Measurements from ENCODE around the gene FCRL4.
"Not testable (repeated sequence)": the region's sequence is repeated elsewhere in the genome, so short reads cannot be mapped to it uniquely, and the experiment has no call there.

FCRL4 gene

DNA sequence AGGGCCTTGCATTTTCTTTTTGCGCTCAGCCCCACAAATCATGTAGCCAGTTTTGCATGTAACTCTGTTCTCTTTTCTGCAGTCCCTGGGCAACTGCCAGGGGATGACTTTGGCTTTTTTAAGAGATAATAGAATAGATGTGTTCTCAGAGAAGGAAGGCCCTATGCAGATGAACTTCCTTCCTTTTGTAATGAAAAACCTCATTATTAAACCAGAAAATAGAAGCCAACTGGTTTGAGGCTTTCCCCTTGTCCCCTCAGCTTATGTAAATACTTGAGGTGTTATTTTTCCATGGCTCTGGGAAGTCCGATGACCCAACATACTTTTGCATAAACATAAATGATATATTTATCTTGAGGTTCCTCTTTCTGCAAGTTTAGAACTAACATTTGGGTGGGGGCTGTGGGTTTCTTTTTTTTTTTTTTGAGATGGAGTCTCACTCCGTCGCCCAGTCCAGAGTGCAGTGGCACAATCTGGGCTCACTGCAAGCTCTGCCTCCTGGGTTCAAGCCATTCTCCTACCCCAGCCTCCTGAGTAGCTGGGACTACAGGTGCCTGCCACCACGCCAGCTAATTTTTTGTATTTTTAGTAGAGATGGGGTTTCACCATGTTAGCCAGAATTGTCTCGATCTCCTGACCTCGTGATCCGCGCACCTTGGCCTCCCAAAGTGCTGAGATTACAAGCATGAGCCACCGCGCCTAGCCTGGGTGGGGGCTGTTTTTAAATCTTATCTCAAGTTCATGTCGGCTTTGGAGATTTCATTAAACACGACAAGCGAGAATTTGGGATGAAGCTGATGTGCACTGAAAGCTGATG, 31.2 kb downstream of the FCRL4 start:
- in situ Hi-C loops (cut with MboI; ENCODE audit: low pct_unique_long_range_greater_than_20kb, low sequenced_read_pairs, unreplicated experiment) = loop anchor here (10.0 kb wide), 1 partner anchor 52 kb away; no protein-coding TSS in a partner anchor
- TF ChIP-seq, protein P1, sequence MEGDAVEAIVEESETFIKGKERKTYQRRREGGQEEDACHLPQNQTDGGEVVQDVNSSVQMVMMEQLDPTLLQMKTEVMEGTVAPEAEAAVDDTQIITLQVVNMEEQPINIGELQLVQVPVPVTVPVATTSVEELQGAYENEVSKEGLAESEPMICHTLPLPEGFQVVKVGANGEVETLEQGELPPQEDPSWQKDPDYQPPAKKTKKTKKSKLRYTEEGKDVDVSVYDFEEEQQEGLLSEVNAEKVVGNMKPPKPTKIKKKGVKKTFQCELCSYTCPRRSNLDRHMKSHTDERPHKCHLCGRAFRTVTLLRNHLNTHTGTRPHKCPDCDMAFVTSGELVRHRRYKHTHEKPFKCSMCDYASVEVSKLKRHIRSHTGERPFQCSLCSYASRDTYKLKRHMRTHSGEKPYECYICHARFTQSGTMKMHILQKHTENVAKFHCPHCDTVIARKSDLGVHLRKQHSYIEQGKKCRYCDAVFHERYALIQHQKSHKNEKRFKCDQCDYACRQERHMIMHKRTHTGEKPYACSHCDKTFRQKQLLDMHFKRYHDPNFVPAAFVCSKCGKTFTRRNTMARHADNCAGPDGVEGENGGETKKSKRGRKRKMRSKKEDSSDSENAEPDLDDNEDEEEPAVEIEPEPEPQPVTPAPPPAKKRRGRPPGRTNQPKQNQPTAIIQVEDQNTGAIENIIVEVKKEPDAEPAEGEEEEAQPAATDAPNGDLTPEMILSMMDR (IDR thresholded peaks at IDR 0.05; ENCODE audit: extremely low read depth, insufficient read depth, missing control alignments) = no peak
- no peak for DNase-seq (ENCODE audit: low spot score)

DNA sequence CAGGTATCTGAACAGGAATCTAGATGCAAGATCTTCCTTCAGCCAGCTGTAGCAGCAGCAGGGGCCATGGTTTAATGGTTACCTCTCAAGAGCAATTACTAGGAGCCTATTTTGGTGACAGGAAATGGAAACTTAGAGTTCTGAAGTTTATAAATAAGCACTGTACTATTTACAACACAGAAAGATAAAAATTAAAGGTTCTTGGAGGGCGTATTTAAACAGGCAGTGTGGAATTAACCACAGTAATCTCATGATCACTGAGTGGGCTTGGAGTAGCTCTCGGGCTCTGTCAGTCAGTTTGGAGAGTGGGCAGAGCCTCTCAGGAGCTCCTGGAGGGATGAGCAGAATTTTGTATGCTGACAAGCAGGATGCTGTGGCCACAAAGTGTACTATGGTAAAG, 35.4 kb downstream of the FCRL4 start:
- TF ChIP-seq, protein P1 (IDR thresholded peaks at IDR 0.05; ENCODE audit: extremely low read depth, insufficient read depth, missing control alignments) = no peak

DNA sequence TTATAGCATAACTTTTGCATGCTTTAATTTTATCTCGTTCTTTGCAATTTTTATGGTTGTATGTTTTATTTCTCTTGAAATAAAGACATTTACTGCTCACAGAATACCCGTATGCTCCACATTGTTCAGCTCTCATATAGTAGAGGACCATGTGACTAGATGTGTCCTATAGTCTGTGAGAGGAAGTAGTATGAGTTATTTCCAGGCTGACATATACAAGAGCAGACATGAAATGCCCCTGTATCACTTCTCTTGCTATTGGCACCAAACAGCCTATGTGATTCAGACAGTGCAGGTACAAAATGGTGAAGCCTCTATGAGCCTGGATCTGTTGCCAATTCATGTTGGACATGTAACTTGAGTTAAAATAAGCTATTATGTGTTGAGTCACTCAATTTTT, 39.8 kb downstream of the FCRL4 start:
- in situ Hi-C loops (cut with MboI; ENCODE audit: low pct_unique_long_range_greater_than_20kb, low sequenced_read_pairs, unreplicated experiment) = no loop called here
- DNase-seq (ENCODE audit: low spot score) = no peak
- TF ChIP-seq, protein P1 (IDR thresholded peaks at IDR 0.05; ENCODE audit: extremely low read depth, insufficient read depth, missing control alignments) = no peak

More for the DNA sequence above, 35.4 kb downstream of the FCRL4 start:
- no peak for DNase-seq (ENCODE audit: low spot score)
- in situ Hi-C loops (cut with MboI; ENCODE audit: low pct_unique_long_range_greater_than_20kb, low sequenced_read_pairs, unreplicated experiment) = loop anchor here (10.0 kb wide), 1 partner anchor 48 kb away; no protein-coding TSS in a partner anchor

DNA sequence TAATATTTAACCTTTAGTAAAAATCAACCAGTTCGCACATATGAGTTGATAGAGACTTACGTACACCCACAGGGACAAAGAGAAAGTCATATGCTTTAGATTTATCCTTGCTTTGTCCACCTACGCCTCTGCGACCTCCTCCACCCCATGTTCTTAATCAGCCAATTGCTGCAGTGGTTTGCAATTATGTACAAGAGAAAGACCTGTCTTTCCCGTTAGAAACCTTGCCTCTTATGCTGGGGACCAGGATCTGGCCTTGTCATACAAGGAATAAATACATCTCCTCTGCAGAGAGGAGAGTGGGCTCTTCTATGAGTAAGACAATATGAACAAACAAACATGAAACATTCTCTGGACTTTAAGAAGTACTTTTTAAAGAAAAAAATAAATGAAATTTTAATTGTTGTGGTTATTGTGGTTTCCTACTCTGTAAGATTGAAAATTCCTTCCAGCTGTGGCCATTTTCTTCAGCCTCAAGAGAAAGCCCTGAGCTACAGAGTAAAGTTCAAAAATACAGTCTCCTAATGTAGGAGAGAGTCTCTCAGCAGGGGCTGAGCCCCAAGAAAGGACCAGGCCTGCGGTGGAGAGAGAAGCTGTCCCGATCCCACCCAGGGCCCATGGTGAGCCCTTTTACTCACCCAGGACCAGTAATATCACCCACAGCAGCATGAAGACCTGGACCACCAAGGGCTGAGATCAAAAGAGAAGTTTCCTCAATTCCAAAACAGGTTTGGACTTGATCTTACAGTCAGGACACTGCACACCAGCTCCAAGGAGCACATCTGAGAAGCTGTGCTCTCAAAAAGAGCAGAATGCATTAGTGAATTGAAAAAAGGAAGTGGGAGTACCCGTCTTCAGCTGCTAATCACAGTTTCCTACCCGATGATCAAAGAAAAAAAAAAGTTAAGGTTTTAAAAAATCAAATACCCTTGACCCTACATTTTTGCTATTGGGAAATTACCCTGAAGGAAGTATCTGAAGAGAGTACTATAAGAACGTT, 45.9 kb downstream of the FCRL4 start, which contains the start of gene FCRL5:
FCRL5 (minus strand) TSS at position 822 of the 1,000 bp plus-strand sequence; CDS start at position 669, 153 bp downstream.
- in situ Hi-C loops (cut with MboI; ENCODE audit: low pct_unique_long_range_greater_than_20kb, low sequenced_read_pairs, unreplicated experiment) = no loop called here
- no peak for DNase-seq (ENCODE audit: low spot score)

DNA sequence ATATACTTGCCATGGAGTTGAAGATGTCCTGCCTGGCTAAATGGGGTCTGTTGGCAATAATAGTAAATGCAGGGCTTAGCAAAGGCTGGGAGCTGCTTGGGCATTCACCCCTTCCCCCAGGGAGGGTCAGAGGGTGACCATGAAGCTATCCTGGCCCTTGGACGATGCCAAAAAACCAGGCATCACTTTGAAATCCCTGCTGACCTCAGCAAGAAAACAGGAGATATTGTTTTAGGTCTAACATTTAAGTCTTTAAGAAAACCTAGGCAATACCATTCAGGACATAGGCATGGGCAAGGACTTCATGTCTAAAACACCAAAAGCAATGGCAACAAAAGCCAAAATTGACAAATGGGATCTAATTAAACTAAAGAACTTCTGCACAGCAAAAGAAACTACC, 49.8 kb downstream of the FCRL4 start:
- DNase-seq (ENCODE audit: low spot score); in situ Hi-C loops (cut with MboI; ENCODE audit: low pct_unique_long_range_greater_than_20kb, low sequenced_read_pairs, unreplicated experiment): not testable (repeated sequence)

More for the DNA sequence above, 45.9 kb downstream of the FCRL4 start, which contains the start of gene FCRL5:
- TF ChIP-seq, protein P1 (IDR thresholded peaks at IDR 0.05; ENCODE audit: extremely low read depth, insufficient read depth, missing control alignments) = no peak

DNA sequence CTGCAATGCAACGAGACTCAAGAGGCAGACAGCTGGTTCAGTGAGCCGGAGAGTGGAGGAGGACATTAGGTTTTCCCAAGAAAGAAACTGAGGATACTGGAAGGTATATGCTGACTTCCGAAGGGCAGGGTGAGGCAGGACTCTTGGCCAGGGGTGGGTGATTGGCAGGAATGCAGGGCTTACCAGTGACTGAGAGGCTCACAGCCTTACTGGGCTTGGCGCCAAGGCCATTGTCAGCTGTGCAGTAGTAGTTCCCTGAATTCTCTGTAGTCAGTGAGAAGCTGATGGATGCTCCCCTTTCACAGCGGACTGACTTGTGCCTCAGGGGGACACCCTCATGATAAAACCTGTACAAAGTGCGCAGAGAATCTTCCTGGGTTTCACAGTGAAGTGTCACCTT, 55.2 kb downstream of the FCRL4 start:
- no peak for DNase-seq (ENCODE audit: low spot score)
- TF ChIP-seq, protein P1 (IDR thresholded peaks at IDR 0.05; ENCODE audit: extremely low read depth, insufficient read depth, missing control alignments) = no peak
- in situ Hi-C loops (cut with MboI; ENCODE audit: low pct_unique_long_range_greater_than_20kb, low sequenced_read_pairs, unreplicated experiment) = no loop called here

All from GM13977 (cell line).